Endothelial cell of umbilical vein (primary cell): ENCODE measurements around the gene CEP44.
"Not testable (repeated sequence)": the region's sequence is repeated elsewhere in the genome, so short reads cannot be mapped to it uniquely, and the experiment has no call there.

Experiments
- CTCF ChIP-seq, 2 donors: IDR thresholded peaks; 1 replicate in 1 of 2; 2 replicates in 1 of 2; pipeline ENCODE4 v1.5.1; 2011; ENCODE audit warnings: low read length in 2 of 2, mild to moderate bottlenecking in 2 of 2, moderate library complexity in 2 of 2, control low read depth in 1 of 2, inconsistent platforms in 1 of 2, low read depth in 1 of 2; ENCODE audit not compliant: insufficient read depth in 1 of 2; ENCODE audit errors: extremely low read depth in 1 of 2
- EZH2 ChIP-seq: IDR thresholded peaks from 2 replicates; pipeline ENCODE4 v1.6.1; 2012; ENCODE audit warnings: borderline replicate concordance, low read depth, mild to moderate bottlenecking, moderate library complexity, low read length, inconsistent platforms; ENCODE audit not compliant: severe bottlenecking
- JUN ChIP-seq: IDR thresholded peaks from 2 replicates; pipeline ENCODE4 v1.6.1; 2011; ENCODE audit warnings: borderline replicate concordance, low read depth; ENCODE audit not compliant: insufficient read length, insufficient read depth
- MAX ChIP-seq: IDR thresholded peaks from 2 replicates; pipeline ENCODE4 v1.6.1; 2011; ENCODE audit not compliant: insufficient read depth, insufficient read length
- POLR2A ChIP-seq: IDR thresholded peaks from 2 replicates; pipeline ENCODE4 v1.6.1; 2012; ENCODE audit warnings: low read depth, mild to moderate bottlenecking, control low read depth, low read length
- POLR2AphosphoS5 ChIP-seq: IDR thresholded peaks from 2 replicates; pipeline ENCODE4 v1.6.1; 2012; ENCODE audit warnings: low read depth, mild to moderate bottlenecking, control low read depth, low read length, moderate library complexity; ENCODE audit not compliant: insufficient read depth

GRCh38 chr4:174294641-174295040 is 10.9 kb downstream of the CEP44 start:
- TF ChIP-seq POLR2AphosphoS5; CTCF (IDR thresholded peaks at IDR 0.05; ENCODE audit: extremely low read depth in 1 of 2, insufficient read depth in 1 of 2, low read depth in 1 of 2, low read length in 2 of 2); POLR2A; MAX; EZH2; JUN: not testable (repeated sequence)
